Spleen (tissue), 11 donors: ENCODE measurements around the gene HAUS3. TPM values are rescaled to one million over a fixed set of nuclear protein-coding genes. Genes with fewer than 3 reads are reported as not detected.

Experiments
- DNase-seq: peaks from one replicate; pipeline ENCODE4 v3.0.0-alpha.2; 2020
- H3K27ac ChIP-seq, 8 donors: fragments of 200-600 bp; sonication (generic) in 7 of 8; 1 replicate in 4 of 8; 2 replicates in 4 of 8; pipeline versions ENCODE4 v1.5.0 to v1.8.0; 2016 to 2021; ENCODE audit warnings: inconsistent platforms in 4 of 8, mild to moderate bottlenecking in 4 of 8, moderate library complexity in 1 of 8
- H3K27me3 ChIP-seq, 7 donors: fragments of 200-600 bp; sonication (generic) in 6 of 7; replicated peaks in 1 of 7; 1 replicate in 4 of 7; 2 replicates in 3 of 7; pipeline versions ENCODE4 v1.5.0 to v1.8.0; 2016 to 2021; ENCODE audit warnings: inconsistent platforms in 3 of 7, mild to moderate bottlenecking in 1 of 7
- H3K36me3 ChIP-seq, 6 donors: fragments of 200-600 bp; sonication (generic) in 5 of 6; 1 replicate in 4 of 6; 2 replicates in 2 of 6; pipeline versions ENCODE4 v1.5.0 to v1.8.0; 2016 to 2021; ENCODE audit warnings: inconsistent platforms in 2 of 6
- H3K4me1 ChIP-seq, 6 donors: fragments of 200-600 bp; sonication (generic) in 5 of 6; 1 replicate in 3 of 6; 2 replicates in 3 of 6; pipeline versions ENCODE4 v1.5.0 to v1.8.0; 2016 to 2021; ENCODE audit warnings: inconsistent platforms in 3 of 6
- H3K4me3 ChIP-seq, 8 donors: fragments of 200-600 bp; sonication (generic) in 7 of 8; 1 replicate in 4 of 8; 2 replicates in 4 of 8; pipeline versions ENCODE4 v1.5.0 to v1.8.0; 2016 to 2021; ENCODE audit warnings: inconsistent platforms in 4 of 8, mild to moderate bottlenecking in 4 of 8, moderate library complexity in 2 of 8
- H3K9me3 ChIP-seq, 8 donors: fragments of 200-600 bp; sonication (generic) in 7 of 8; 1 replicate in 4 of 8; 2 replicates in 4 of 8; pipeline versions ENCODE4 v1.5.0 to v1.8.0; 2016 to 2021; ENCODE audit warnings: inconsistent platforms in 4 of 8
- POLR2A ChIP-seq, 3 donors: fragments of 450-650 bp; IDR thresholded peaks; one replicate each; pipeline ENCODE4 v1.5.1; 2017; ENCODE audit warnings: antibody characterized with exemption in 3 of 3, mild to moderate bottlenecking in 1 of 3
- POLR2AphosphoS5 ChIP-seq, 3 donors: sonication (generic); formaldehyde crosslinking; IDR thresholded peaks; one replicate each; pipeline ENCODE4 v1.5.1; 2017; ENCODE audit warnings: antibody characterized with exemption in 3 of 3
- WGBS, 5 donors: extraction: QIAGEN DNeasy Blood & Tissue Kit in 3 of 5; methylation state at CpG; one replicate each; pipeline versions ENCODE4 v1.1.5 to v1.1.7; 2013 to 2018; 5-methylcytosine and 5-hydroxymethylcytosine counted together
- intact Hi-C: fragments of 100-400 bp; cut with DNase I; formaldehyde crosslinking; loops from one replicate; pipeline ENCODE4 v1.15.0; 2023; ENCODE audit warnings: low total_unique reads
- polyA plus RNA-seq, 3 donors: library from polyadenylated mRNA; stranded (reverse); fragments of 200-250 nt; gene quantifications; one replicate each; pipeline ENCODE4 v1.2.1, GENCODE V29; 2013
- total RNA-seq, 7 donors: library from RNA; depleted of rRNA in 3 of 7; stranded (reverse); fragments of >200 nt in 3 of 7; fragmentation: NEBNext Ultra II Directional in 4 of 7; extraction: Animal tissue kit (Norgen Biotek cat#: 25700) in 4 of 7; gene quantifications; one replicate each; pipeline versions ENCODE4 v1.1.0 to v1.2.1, GENCODE V29; 2016 to 2021
- TF ChIP-seq, protein P1 (sequence below), 11 experiments: fragments of 200-600 bp in 7 of 11; fragments of 450-650 bp in 4 of 11; sonication (generic) in 4 of 11; IDR thresholded peaks in 8 of 11; conservative IDR thresholded peaks in 3 of 11; 1 replicate in 7 of 11; 2 replicates in 4 of 11; pipeline versions ENCODE4 v1.4.0 to v1.8.0; 2016 to 2021; ENCODE audit warnings: antibody characterized with exemption in 11 of 11, inconsistent platforms in 4 of 11, mild to moderate bottlenecking in 1 of 11
- donor health status: healthy with polysubstance abuse.
- donor health status: DM: no; HTN: no; CAD: no; lungs with moderate emphysema.
- donor health status: DM: no; HTN: no; CAD: no.
- donor health status: Bipolar disorder and iron deficiency.
- donor health status: healthy.
- donor health status: DM: no; HTN: no; CAD: no.
- donor health status: DM: yes; HTN: yes; CAD: no.

The HAUS3 gene
- total and polyA plus RNA-seq, 10 donors: 10.3 to 22.4 (median 16.7) TPM

DNA sequence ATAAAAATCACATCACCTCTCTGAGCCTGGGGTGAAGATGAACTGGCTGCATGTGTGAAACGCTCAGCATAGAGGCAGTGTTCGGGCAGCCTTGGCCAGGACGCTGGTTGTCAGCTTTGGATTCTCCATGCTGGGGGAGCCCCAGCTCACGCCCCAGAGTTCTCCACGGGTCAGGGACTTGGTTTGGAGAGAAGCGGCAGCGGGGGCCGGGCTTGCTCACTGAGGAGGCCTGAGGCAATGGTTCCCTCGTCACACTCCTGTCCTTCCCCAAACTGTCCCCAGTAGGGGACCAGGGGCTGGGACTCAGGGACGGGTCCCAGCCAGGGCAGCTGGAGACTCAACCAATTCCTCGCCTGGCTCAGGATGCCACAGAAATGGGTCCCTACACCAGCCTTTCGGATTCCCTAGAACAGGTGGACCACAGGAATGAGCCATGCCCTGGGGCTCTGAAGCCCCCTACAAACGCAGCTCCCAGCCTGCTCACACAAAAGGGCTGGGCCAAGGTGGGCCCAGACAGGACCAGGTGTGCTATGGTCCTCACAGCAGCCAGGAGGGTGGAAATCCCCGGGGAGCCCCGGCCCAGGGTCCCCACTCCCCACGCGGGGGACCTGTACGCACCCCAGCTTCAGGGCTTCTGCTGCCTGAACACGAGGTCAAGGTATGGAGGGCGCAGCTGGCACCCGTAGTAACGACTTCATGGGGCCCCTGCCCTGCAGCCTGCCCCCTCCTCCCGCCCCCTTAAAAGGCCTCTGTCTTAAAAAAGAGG lies 18.6 kb upstream of the HAUS3 start:
- peak overlapping the region; percentile 64 to 99 (median 98) for H3K27ac ChIP-seq
- H3K36me3 ChIP-seq: peaks cover 0 to 48% (median 17%) of the 10 kb centered on the region in 6 donors
- 44 to 56% (median 47%) methylated on average over 20 to 23 of the region's 23 CpGs for WGBS, 5 donors
- peak overlapping the region; percentile 93 to 99 (median 98) for H3K4me3 ChIP-seq
- H3K9me3 ChIP-seq: no peaks in the 10 kb centered on the region
- peaks cover 51 to 84% (median 74%) of the 10 kb centered on the region in 6 donors for H3K4me1 ChIP-seq
- peak; percentile 89 for DNase-seq
- intact Hi-C loops: loop anchor here (10.0 kb wide), 1 partner anchor 154 kb away; the partner anchor contains the start of genes CFAP99 and ZFYVE28
- peak in 1 of 3 donors; percentile 25 for TF ChIP-seq POLR2AphosphoS5 (IDR thresholded peaks at IDR 0.05)
- TF ChIP-seq, protein P1, sequence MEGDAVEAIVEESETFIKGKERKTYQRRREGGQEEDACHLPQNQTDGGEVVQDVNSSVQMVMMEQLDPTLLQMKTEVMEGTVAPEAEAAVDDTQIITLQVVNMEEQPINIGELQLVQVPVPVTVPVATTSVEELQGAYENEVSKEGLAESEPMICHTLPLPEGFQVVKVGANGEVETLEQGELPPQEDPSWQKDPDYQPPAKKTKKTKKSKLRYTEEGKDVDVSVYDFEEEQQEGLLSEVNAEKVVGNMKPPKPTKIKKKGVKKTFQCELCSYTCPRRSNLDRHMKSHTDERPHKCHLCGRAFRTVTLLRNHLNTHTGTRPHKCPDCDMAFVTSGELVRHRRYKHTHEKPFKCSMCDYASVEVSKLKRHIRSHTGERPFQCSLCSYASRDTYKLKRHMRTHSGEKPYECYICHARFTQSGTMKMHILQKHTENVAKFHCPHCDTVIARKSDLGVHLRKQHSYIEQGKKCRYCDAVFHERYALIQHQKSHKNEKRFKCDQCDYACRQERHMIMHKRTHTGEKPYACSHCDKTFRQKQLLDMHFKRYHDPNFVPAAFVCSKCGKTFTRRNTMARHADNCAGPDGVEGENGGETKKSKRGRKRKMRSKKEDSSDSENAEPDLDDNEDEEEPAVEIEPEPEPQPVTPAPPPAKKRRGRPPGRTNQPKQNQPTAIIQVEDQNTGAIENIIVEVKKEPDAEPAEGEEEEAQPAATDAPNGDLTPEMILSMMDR (IDR thresholded peaks at IDR 0.05 in 8 of 11, conservative IDR thresholded peaks at IDR 0.05 in 3 of 11): no peak
- no peak for TF ChIP-seq POLR2A (IDR thresholded peaks at IDR 0.05)
- no peaks in the 10 kb centered on the region for H3K27me3 ChIP-seq

- Histone ChIP-seq H3K9me3 (no peaks in the 10 kb centered on the region), H3K4me1 (peaks cover 51 to 86% (median 81%) of the 10 kb centered on the region in 6 donors), H3K27me3 (no peaks in the 10 kb centered on the region), H3K36me3 (peaks cover 0 to 56% (median 22%) of the 10 kb centered on the region in 6 donors), H3K27ac (peak overlapping the region; percentile 47 to 99 (median 98)), H3K4me3 (peak overlapping the region in 7 of 8 donors; percentile 93 to 99 (median 98))
- DNase-seq: peak; percentile 78
- 70 to 93% (median 84%) methylated on average over 8 to 15 of the region's 15 CpGs for WGBS, 5 donors
- TF ChIP-seq POLR2A (IDR thresholded peaks at IDR 0.05) (no peak), POLR2AphosphoS5 (IDR thresholded peaks at IDR 0.05) (no peak)
- TF ChIP-seq, protein P1 (IDR thresholded peaks at IDR 0.05 in 8 of 11, conservative IDR thresholded peaks at IDR 0.05 in 3 of 11): no peak
- intact Hi-C loops: loop anchor here (10.0 kb wide), 1 partner anchor 155 kb away; the partner anchor contains the start of genes CFAP99 and ZFYVE28
Observed at GRCh38 chr4:2259541-2260343, 17.8 kb upstream of the HAUS3 start.

DNA sequence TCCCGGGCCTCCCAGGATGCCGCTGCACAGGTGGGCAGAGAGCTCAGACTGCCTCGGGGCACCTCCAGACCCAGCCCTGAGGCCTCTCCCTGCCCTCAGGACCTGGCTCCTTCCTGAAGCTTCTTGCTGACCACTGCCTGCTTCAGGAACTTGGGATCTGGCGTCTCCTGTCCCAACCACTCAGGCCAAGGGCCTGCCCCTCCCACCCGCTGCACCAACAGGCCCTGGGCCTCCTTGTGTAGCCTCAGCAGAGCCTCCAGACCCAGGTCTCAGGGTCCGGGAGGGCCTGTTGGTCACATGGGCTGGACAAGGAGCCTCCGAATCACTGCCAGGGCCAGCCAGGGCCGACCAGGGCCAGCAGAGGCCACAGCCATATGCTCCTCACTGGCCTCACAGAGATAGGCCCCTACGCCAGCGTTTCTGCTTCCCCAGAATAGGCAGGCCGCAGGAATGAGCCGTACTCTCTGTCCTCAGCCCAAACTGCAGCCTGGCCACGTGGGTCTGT lies 17.2 kb upstream of the HAUS3 start:
- intact Hi-C loops: no loop called here
- TF ChIP-seq, protein P1 (IDR thresholded peaks at IDR 0.05 in 8 of 11, conservative IDR thresholded peaks at IDR 0.05 in 3 of 11): no peak
- TF ChIP-seq POLR2AphosphoS5 (IDR thresholded peaks at IDR 0.05): peak in 1 of 3 donors; percentile 4
- H3K36me3 ChIP-seq: peaks cover 0 to 62% (median 26%) of the 10 kb centered on the region in 6 donors
- H3K4me3 ChIP-seq: peak overlapping the region in 4 of 8 donors; percentile 96 to 99 (median 98)
- no peak for DNase-seq
- 75 to 84% (median 82%) methylated on average over 8 to 13 of the region's 13 CpGs for WGBS, 5 donors
- no peaks in the 10 kb centered on the region for H3K9me3 ChIP-seq
- H3K27ac ChIP-seq: peak overlapping the region; percentile 11 to 99 (median 98)
- no peaks in the 10 kb centered on the region for H3K27me3 ChIP-seq
- H3K4me1 ChIP-seq: peaks cover 51 to 87% (median 84%) of the 10 kb centered on the region in 6 donors
